ENCODE results near the gene SANBR.

The SANBR gene

GRCh38 chr2:61059382-61059781 lies 6.3 kb upstream of the SANBR start:
- Mint-ChIP-seq H3K27me3 (ENCODE audit: low read depth, poor library complexity) (no peaks in the 10 kb centered on the region), H3K9me3 (no peaks in the 10 kb centered on the region), H3K27ac (no peak overlapping the region), H3K4me3 (no peak overlapping the region), H3K36me3 (ENCODE audit: low read depth) (peaks cover 34% of the 10 kb centered on the region), H3K4me1 (no peaks in the 10 kb centered on the region)
- DNase-seq = no peak
- TF ChIP-seq, protein P1, sequence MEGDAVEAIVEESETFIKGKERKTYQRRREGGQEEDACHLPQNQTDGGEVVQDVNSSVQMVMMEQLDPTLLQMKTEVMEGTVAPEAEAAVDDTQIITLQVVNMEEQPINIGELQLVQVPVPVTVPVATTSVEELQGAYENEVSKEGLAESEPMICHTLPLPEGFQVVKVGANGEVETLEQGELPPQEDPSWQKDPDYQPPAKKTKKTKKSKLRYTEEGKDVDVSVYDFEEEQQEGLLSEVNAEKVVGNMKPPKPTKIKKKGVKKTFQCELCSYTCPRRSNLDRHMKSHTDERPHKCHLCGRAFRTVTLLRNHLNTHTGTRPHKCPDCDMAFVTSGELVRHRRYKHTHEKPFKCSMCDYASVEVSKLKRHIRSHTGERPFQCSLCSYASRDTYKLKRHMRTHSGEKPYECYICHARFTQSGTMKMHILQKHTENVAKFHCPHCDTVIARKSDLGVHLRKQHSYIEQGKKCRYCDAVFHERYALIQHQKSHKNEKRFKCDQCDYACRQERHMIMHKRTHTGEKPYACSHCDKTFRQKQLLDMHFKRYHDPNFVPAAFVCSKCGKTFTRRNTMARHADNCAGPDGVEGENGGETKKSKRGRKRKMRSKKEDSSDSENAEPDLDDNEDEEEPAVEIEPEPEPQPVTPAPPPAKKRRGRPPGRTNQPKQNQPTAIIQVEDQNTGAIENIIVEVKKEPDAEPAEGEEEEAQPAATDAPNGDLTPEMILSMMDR (IDR thresholded peaks at IDR 0.05) = no peak

DNA sequence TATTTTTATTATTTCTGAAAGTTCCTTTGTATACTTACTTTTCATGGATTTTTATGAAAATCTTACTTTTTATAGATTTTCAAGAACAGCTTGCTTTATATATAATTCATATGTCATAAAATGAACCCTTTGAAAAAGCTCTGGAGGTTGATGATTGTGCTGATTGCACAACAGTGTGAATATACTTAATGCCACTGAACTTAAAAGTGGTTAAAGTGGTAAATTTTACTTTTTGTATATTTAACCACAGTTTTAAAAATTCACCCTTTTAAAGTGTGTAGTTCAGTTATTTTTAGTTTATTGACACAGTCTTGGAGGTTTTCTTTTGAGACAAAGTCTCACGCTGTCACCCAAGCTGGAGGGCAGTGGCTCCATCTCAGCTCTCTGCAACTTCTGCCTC lies 8.4 kb downstream of the SANBR start:
- Mint-ChIP-seq H3K4me1 (no peaks in the 10 kb centered on the region), H3K36me3 (ENCODE audit: low read depth) (peaks cover 65% of the 10 kb centered on the region), H3K4me3 (no peak overlapping the region), H3K27ac (no peak overlapping the region), H3K27me3 (ENCODE audit: low read depth, poor library complexity) (no peaks in the 10 kb centered on the region), H3K9me3 (no peaks in the 10 kb centered on the region)
- DNase-seq = no peak
- TF ChIP-seq, protein P1 (IDR thresholded peaks at IDR 0.05) = no peak

- Mint-ChIP-seq H3K4me1 (no peaks in the 10 kb centered on the region), H3K4me3 (no peak overlapping the region), H3K9me3 (no peaks in the 10 kb centered on the region), H3K27me3 (ENCODE audit: low read depth, poor library complexity) (no peaks in the 10 kb centered on the region), H3K36me3 (ENCODE audit: low read depth) (peaks cover 58% of the 10 kb centered on the region), H3K27ac (no peak overlapping the region)
- DNase-seq = no peak
- TF ChIP-seq, protein P1 (IDR thresholded peaks at IDR 0.05) = no peak
Measured at GRCh38 chr2:61085883-61086282, 20.2 kb downstream of the SANBR start.

DNA sequence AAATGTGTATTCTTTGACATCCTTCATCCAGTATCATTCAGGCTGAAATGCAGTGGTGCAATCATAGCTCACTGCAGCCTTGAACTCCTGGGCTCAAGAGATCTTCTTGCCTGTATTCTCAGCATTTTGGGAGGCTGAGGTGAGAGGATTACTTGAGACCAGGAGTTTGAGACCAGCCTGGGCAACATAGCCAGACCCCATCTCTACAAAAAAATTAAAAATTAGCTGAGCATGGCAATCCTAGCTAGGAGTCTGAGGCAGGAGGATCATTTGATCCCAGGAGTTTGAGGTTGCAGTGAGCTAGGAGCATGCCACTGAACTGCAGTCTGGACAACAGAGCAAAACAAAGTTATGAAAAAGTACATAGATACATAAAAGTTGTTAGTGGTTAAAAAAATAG lies 24.1 kb downstream of the SANBR start:
- Mint-ChIP-seq H3K4me1 (no peaks in the 10 kb centered on the region), H3K4me3 (no peak overlapping the region)
- TF ChIP-seq, protein P1 (IDR thresholded peaks at IDR 0.05) = no peak

GRCh38 chr2:61090386-61090921 lies 24.8 kb downstream of the SANBR start:
- Mint-ChIP-seq H3K9me3 (no peaks in the 10 kb centered on the region), H3K4me3 (no peak overlapping the region), H3K36me3 (ENCODE audit: low read depth) (peaks cover 45% of the 10 kb centered on the region), H3K4me1 (no peaks in the 10 kb centered on the region), H3K27me3 (ENCODE audit: low read depth, poor library complexity) (no peaks in the 10 kb centered on the region), H3K27ac (peak overlapping the region; percentile 93)
- TF ChIP-seq, protein P1 (IDR thresholded peaks at IDR 0.05) = no peak
- no peak for DNase-seq

More for the DNA sequence above, 24.1 kb downstream of the SANBR start:
- Mint-ChIP-seq H3K9me3 (no peaks in the 10 kb centered on the region), H3K27ac (no peak overlapping the region), H3K27me3 (ENCODE audit: low read depth, poor library complexity) (no peaks in the 10 kb centered on the region), H3K36me3 (ENCODE audit: low read depth) (peaks cover 51% of the 10 kb centered on the region)
- no peak for DNase-seq

GRCh38 chr2:61091485-61091884 lies 25.8 kb downstream of the SANBR start:
- no peak overlapping the region for H3K4me3 Mint-ChIP-seq
- peaks cover 48% of the 10 kb centered on the region for H3K36me3 Mint-ChIP-seq (ENCODE audit: low read depth)
- no peaks in the 10 kb centered on the region for H3K9me3 Mint-ChIP-seq
- TF ChIP-seq, protein P1 (IDR thresholded peaks at IDR 0.05) = no peak
- no peak for DNase-seq
- H3K27me3 Mint-ChIP-seq (ENCODE audit: low read depth, poor library complexity) = no peaks in the 10 kb centered on the region
- no peak overlapping the region for H3K27ac Mint-ChIP-seq
- no peaks in the 10 kb centered on the region for H3K4me1 Mint-ChIP-seq

Data from nephron progenitor cell (in vitro differentiated cells).